ENCODE data around the gene SMAD5. TPM values are rescaled to one million over a fixed set of nuclear protein-coding genes. Genes with fewer than 3 reads are reported as not detected.

SMAD5 gene
- total and polyA plus RNA-seq, 2 experiments from 2014 or later = 34.4 to 68.8 TPM

- H3K36me3 ChIP-seq (replicated peaks; ENCODE audit: insufficient read depth, low read depth) = no peaks in the 10 kb centered on the region
- WGBS (ENCODE audit: low lambda C conversion rate, missing lambda C conversion rate) = 90% methylated on average over 4 of the region's 4 CpGs
These were observed 34.3 kb downstream of the SMAD5 start for GRCh38 chr5:136166909-136167308.

GRCh38 chr5:136169218-136169617 is 36.6 kb downstream of the SMAD5 start:
- Histone ChIP-seq H3K9me2 (replicated peaks; ENCODE audit: insufficient read depth) (no peaks in the 10 kb centered on the region), H3K4me3 (no peak overlapping the region), H3K4me2 (no peak overlapping the region), H3K79me2 (peaks cover 35% of the 10 kb centered on the region), H3K9me3 (ENCODE audit: low read depth) (no peaks in the 10 kb centered on the region), H4K20me1 (ENCODE audit: insufficient read depth, poor library complexity, severe bottlenecking) (no peaks in the 10 kb centered on the region), H3K36me3 (replicated peaks; ENCODE audit: insufficient read depth, low read depth) (no peaks in the 10 kb centered on the region), H3K27me3 (no peaks in the 10 kb centered on the region), H3K4me1 (ENCODE audit: insufficient read depth) (no peaks in the 10 kb centered on the region), H2AFZ (no peak overlapping the region), H3K27ac (no peak overlapping the region)
- 98% methylated on average over 3 of the region's 3 CpGs for WGBS (ENCODE audit: low lambda C conversion rate, missing lambda C conversion rate)
- no peak for DNase-seq (ENCODE audit: low spot score)
- TF ChIP-seq EZH2phosphoT487 (IDR thresholded peaks at IDR 0.05; ENCODE audit: low read depth, severe bottlenecking, unreplicated experiment) (no peak), EZH2 (IDR thresholded peaks at IDR 0.05; ENCODE audit: borderline replicate concordance) (no peak)
- TF ChIP-seq, protein P1, sequence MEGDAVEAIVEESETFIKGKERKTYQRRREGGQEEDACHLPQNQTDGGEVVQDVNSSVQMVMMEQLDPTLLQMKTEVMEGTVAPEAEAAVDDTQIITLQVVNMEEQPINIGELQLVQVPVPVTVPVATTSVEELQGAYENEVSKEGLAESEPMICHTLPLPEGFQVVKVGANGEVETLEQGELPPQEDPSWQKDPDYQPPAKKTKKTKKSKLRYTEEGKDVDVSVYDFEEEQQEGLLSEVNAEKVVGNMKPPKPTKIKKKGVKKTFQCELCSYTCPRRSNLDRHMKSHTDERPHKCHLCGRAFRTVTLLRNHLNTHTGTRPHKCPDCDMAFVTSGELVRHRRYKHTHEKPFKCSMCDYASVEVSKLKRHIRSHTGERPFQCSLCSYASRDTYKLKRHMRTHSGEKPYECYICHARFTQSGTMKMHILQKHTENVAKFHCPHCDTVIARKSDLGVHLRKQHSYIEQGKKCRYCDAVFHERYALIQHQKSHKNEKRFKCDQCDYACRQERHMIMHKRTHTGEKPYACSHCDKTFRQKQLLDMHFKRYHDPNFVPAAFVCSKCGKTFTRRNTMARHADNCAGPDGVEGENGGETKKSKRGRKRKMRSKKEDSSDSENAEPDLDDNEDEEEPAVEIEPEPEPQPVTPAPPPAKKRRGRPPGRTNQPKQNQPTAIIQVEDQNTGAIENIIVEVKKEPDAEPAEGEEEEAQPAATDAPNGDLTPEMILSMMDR (IDR thresholded peaks at IDR 0.05; ENCODE audit: poor library complexity) = no peak

More at GRCh38 chr5:136166909-136167308, 34.3 kb downstream of the SMAD5 start:
- no peaks in the 10 kb centered on the region for H3K27me3 ChIP-seq
- TF ChIP-seq, protein P1 (IDR thresholded peaks at IDR 0.05; ENCODE audit: poor library complexity) = no peak
- TF ChIP-seq EZH2 (IDR thresholded peaks at IDR 0.05; ENCODE audit: borderline replicate concordance) (no peak), EZH2phosphoT487 (IDR thresholded peaks at IDR 0.05; ENCODE audit: low read depth, severe bottlenecking, unreplicated experiment) (no peak)
- H4K20me1 ChIP-seq (ENCODE audit: insufficient read depth, poor library complexity, severe bottlenecking) = no peaks in the 10 kb centered on the region
- H3K27ac ChIP-seq = no peak overlapping the region
- no peaks in the 10 kb centered on the region for H3K9me3 ChIP-seq (ENCODE audit: low read depth)
- H3K79me2 ChIP-seq = peaks cover 35% of the 10 kb centered on the region
- H3K9me2 ChIP-seq (replicated peaks; ENCODE audit: insufficient read depth) = no peaks in the 10 kb centered on the region
- H3K4me1 ChIP-seq (ENCODE audit: insufficient read depth) = no peaks in the 10 kb centered on the region
- no peak overlapping the region for H3K4me2 ChIP-seq
- H2AFZ ChIP-seq = no peak overlapping the region
- DNase-seq (ENCODE audit: low spot score) = no peak
- H3K4me3 ChIP-seq = no peak overlapping the region

DNA sequence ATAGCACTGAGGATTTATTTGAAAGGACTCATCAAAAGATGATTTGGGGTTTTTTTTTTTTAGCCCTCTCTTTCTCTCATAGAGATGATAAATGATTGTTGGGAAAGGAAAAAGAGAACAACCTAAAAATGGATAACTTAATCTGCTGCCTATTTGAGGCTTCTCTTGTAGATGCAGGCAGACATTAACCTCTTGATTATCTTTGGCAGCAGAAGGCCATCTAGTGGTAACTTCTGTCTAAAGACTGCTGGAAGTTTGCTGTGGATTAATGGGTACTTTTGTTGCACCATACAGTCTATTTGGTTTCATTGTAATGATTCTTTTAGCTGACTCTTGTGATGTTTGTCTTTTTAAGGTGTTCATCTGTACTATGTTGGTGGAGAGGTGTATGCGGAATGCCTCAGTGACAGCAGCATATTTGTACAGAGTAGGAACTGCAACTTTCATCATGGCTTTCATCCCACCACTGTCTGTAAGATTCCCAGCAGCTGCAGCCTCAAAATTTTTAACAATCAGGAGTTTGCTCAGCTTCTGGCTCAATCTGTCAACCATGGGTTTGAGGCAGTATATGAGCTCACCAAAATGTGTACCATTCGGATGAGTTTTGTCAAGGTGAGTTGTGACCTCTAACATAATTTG is 41.5 kb downstream of the SMAD5 start:
- Histone ChIP-seq H4K20me1 (ENCODE audit: insufficient read depth, poor library complexity, severe bottlenecking) (no peaks in the 10 kb centered on the region), H2AFZ (no peak overlapping the region), H3K9me3 (ENCODE audit: low read depth) (no peaks in the 10 kb centered on the region), H3K4me1 (ENCODE audit: insufficient read depth) (no peaks in the 10 kb centered on the region), H3K9me2 (replicated peaks; ENCODE audit: insufficient read depth) (no peaks in the 10 kb centered on the region), H3K36me3 (replicated peaks; ENCODE audit: insufficient read depth, low read depth) (no peaks in the 10 kb centered on the region), H3K27ac (no peak overlapping the region), H3K79me2 (peaks cover 12% of the 10 kb centered on the region), H3K27me3 (no peaks in the 10 kb centered on the region), H3K4me2 (no peak overlapping the region), H3K4me3 (no peak overlapping the region)
- no peak for TF ChIP-seq EZH2phosphoT487 (IDR thresholded peaks at IDR 0.05; ENCODE audit: low read depth, severe bottlenecking, unreplicated experiment)
- TF ChIP-seq, protein P1 (IDR thresholded peaks at IDR 0.05; ENCODE audit: poor library complexity) = peak; percentile 75
- TF ChIP-seq EZH2 (IDR thresholded peaks at IDR 0.05; ENCODE audit: borderline replicate concordance) = no peak
- 94% methylated on average over 2 of the region's 2 CpGs for WGBS (ENCODE audit: low lambda C conversion rate, missing lambda C conversion rate)
- DNase-seq (ENCODE audit: low spot score) = peak; percentile 66
